Measurements from ENCODE around the gene WWOX.

DNA sequence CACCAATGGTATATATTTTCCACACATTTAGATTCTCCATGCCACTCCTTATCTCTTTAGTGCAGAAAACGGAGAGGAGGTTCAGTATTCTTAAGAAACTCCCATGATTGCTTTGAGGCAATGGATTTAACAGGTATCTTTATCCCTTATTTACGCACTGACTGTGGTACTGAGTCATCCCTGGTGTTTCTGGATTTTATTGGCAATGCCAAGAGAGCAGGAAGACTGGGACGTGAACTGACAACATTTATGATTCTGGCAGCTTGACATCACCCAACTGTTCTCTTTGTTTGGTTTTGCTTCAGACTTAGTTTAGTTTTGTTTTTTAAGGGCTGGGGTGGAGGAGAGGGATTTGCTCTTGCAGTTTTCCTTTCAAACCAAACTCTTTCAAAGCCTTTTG is 131.4 kb downstream of the WWOX start:
- TF ChIP-seq, protein P1, sequence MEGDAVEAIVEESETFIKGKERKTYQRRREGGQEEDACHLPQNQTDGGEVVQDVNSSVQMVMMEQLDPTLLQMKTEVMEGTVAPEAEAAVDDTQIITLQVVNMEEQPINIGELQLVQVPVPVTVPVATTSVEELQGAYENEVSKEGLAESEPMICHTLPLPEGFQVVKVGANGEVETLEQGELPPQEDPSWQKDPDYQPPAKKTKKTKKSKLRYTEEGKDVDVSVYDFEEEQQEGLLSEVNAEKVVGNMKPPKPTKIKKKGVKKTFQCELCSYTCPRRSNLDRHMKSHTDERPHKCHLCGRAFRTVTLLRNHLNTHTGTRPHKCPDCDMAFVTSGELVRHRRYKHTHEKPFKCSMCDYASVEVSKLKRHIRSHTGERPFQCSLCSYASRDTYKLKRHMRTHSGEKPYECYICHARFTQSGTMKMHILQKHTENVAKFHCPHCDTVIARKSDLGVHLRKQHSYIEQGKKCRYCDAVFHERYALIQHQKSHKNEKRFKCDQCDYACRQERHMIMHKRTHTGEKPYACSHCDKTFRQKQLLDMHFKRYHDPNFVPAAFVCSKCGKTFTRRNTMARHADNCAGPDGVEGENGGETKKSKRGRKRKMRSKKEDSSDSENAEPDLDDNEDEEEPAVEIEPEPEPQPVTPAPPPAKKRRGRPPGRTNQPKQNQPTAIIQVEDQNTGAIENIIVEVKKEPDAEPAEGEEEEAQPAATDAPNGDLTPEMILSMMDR (IDR thresholded peaks at IDR 0.05; ENCODE audit: insufficient read depth, low read depth, low read length), result no peak
- no peak for TF ChIP-seq EZH2 (IDR thresholded peaks at IDR 0.05; ENCODE audit: insufficient read depth, low read length)
